Keratinocyte (primary cell): ENCODE measurements around the gene CNOT3. TPM values are rescaled to one million over a fixed set of nuclear protein-coding genes. Genes with fewer than 3 reads are reported as not detected.

Source experiments
- DNase-seq: peaks from one replicate; pipeline ENCODE4 v3.0.0-alpha.2; 2011; ENCODE audit warnings: low read depth, missing footprints, low spot score
- FAIRE-seq: peaks from 2 replicates; lab custom pipeline; 2011; peaks lifted over from hg19 to GRCh38; lab: Jason Lieb, UNC
- H2AFZ ChIP-seq: 2 replicates; pipeline ENCODE4 v1.6.0; 2012; ENCODE audit warnings: low read length, control low read depth, inconsistent platforms; ENCODE audit not compliant: control insufficient read depth
- H3K27ac ChIP-seq: 2 replicates; pipeline ENCODE4 v1.5.1; 2011; ENCODE audit warnings: low read length; ENCODE audit not compliant: control insufficient read depth, insufficient read depth
- H3K27me3 ChIP-seq: 3 replicates; pipeline ENCODE4 v1.6.0; 2011; ENCODE audit warnings: low read length; ENCODE audit not compliant: control insufficient read depth, insufficient read depth; ENCODE audit errors: extremely low read depth
- H3K36me3 ChIP-seq, 2 experiments: 2 replicates in 1 of 2; 3 replicates in 1 of 2; pipeline ENCODE4 v1.5.1; 2011; ENCODE audit warnings: low read length in 2 of 2, mild to moderate bottlenecking in 1 of 2; ENCODE audit not compliant: control insufficient read depth in 2 of 2, insufficient read depth in 2 of 2; ENCODE audit errors: extremely low read depth in 1 of 2
- H3K4me1 ChIP-seq: 3 replicates; pipeline ENCODE4 v1.5.1; 2011; ENCODE audit warnings: low read length; ENCODE audit not compliant: control insufficient read depth, insufficient read depth; ENCODE audit errors: extremely low read depth
- H3K4me2 ChIP-seq: 3 replicates; pipeline ENCODE4 v1.6.0; 2011; ENCODE audit warnings: low read depth, low read length; ENCODE audit not compliant: control insufficient read depth, insufficient read depth; ENCODE audit errors: extremely low read depth
- H3K4me3 ChIP-seq, 3 experiments: fragments of 200-600 bp in 1 of 3; sonication (generic) in 1 of 3; 2 replicates in 2 of 3; 3 replicates in 1 of 3; pipeline ENCODE4 v1.5.1; 2011 to 2016; ENCODE audit warnings: low read length in 3 of 3, mild to moderate bottlenecking in 3 of 3, control low read depth in 2 of 3, inconsistent platforms in 1 of 3, low read depth in 1 of 3, mixed read lengths in 1 of 3, mixed run types in 1 of 3, moderate library complexity in 1 of 3; ENCODE audit not compliant: control insufficient read depth in 2 of 3, insufficient read depth in 2 of 3; ENCODE audit errors: extremely low read depth in 1 of 3
- H3K79me2 ChIP-seq: 2 replicates; pipeline ENCODE4 v1.6.0; 2012; ENCODE audit warnings: low read length; ENCODE audit not compliant: control insufficient read depth, insufficient read depth
- H3K9ac ChIP-seq: 3 replicates; pipeline ENCODE4 v1.6.0; 2011; ENCODE audit warnings: low read length; ENCODE audit not compliant: control insufficient read depth, insufficient read depth; ENCODE audit errors: extremely low read depth
- H3K9me1 ChIP-seq: 3 replicates; pipeline ENCODE4 v1.6.0; 2011; ENCODE audit warnings: low read length; ENCODE audit not compliant: control insufficient read depth, insufficient read depth; ENCODE audit errors: extremely low read depth
- H3K9me3 ChIP-seq: 2 replicates; pipeline ENCODE4 v1.5.1; 2012; ENCODE audit warnings: low read depth, low read length; ENCODE audit not compliant: control insufficient read depth
- H4K20me1 ChIP-seq: 3 replicates; pipeline ENCODE4 v1.6.0; 2011; ENCODE audit warnings: low read length; ENCODE audit not compliant: control insufficient read depth, insufficient read depth; ENCODE audit errors: extremely low read depth
- EZH2 ChIP-seq: IDR thresholded peaks from one replicate; pipeline ENCODE4 v1.6.1; 2012; ENCODE audit warnings: inconsistent platforms, mild to moderate bottlenecking, low read length, moderate library complexity
- dilution Hi-C: fragments of 300-500 bp; cut with MboI; formaldehyde crosslinking; loops from one replicate; pipeline ENCODE4 v1.7.0; 2020; ENCODE audit warnings: low sequenced_read_pairs; ENCODE audit not compliant: extremely low pct_ligation_motif_present
- polyA plus RNA-seq, 5 experiments: library from polyadenylated mRNA; depleted of rRNA in 3 of 5; stranded (reverse) in 3 of 5; stranded (forward) in 1 of 5; unstranded in 1 of 5; fragments of >200 nt; gene quantifications; 1 replicate in 1 of 5; 2 replicates in 3 of 5; 3 replicates in 1 of 5; pipeline versions ENCODE4 v1.2.1 to v1.2.3, GENCODE V29; 2011 to 2012; ENCODE audit warnings: missing spikeins in 2 of 5, low read depth in 1 of 5, low replicate concordance in 1 of 5
- TF ChIP-seq, protein P1 (sequence below), 3 experiments: IDR thresholded peaks in 1 of 3; conservative IDR thresholded peaks in 1 of 3; optimal IDR thresholded peaks in 1 of 3; 2 replicates in 2 of 3; 3 replicates in 1 of 3; pipeline versions ENCODE3 to v1.5.1; 2011; ENCODE audit warnings: low read length in 3 of 3, mild to moderate bottlenecking in 3 of 3, moderate library complexity in 2 of 3, control low read depth in 1 of 3, inconsistent platforms in 1 of 3; ENCODE audit not compliant: insufficient read depth in 2 of 3; ENCODE audit errors: extremely low read depth in 1 of 3

The CNOT3 gene
- polyA plus RNA-seq, 1 donor (not counting 4 experiments of a cell fraction or from before 2014, with no cell fraction given) = 8.6 TPM

DNA sequence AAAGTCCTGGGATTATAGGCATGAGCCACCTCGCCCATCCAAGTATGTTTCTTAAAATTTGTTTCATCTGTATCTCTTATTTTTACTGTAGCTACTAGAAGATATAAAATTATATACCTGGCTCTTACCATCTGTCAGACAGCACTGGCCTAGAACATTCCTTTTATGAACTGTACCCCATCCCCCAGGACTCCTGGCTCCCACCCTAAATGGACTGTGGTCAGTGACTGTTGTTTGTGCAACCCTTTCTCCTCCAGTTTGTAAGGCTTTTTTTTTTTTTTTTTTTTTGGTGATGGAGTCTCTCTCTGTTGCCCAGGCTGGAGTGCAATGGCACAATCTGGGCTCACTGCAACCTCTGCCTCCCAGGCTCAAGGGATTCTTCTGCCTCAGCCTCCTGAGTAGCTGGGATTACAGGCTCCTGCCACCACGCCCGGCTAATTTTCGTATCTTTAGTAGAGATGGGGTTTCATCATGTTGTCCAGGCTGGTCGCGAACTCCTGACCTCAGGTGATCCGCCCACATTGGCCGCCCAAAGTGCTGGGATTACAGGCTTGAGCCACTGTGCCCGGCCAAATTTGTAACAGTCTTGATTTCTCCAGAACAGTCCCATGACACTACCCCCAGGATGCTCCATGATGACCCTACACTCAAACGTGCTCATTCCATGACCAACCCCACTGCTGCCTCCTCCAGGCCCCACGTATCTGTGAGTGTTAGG is 32.4 kb upstream of the CNOT3 start:
- Histone ChIP-seq H3K4me2 (no peak overlapping the region), H3K79me2 (peaks cover 18% of the 10 kb centered on the region), H3K9ac (no peak overlapping the region), H3K9me1 (no peaks in the 10 kb centered on the region), H3K4me3 (no peak overlapping the region), H3K9me3 (no peaks in the 10 kb centered on the region), H3K4me1 (peaks cover 4% of the 10 kb centered on the region), H2AFZ (no peak overlapping the region), H3K27ac (no peak overlapping the region), H4K20me1 (peaks cover 3% of the 10 kb centered on the region), H3K27me3 (no peaks in the 10 kb centered on the region), H3K36me3 (peaks cover 10 to 18% of the 10 kb centered on the region in 2 experiments)
- DNase-seq (no peak), FAIRE-seq (no peak)
- dilution Hi-C loops = no loop called here
- TF ChIP-seq, protein P1, sequence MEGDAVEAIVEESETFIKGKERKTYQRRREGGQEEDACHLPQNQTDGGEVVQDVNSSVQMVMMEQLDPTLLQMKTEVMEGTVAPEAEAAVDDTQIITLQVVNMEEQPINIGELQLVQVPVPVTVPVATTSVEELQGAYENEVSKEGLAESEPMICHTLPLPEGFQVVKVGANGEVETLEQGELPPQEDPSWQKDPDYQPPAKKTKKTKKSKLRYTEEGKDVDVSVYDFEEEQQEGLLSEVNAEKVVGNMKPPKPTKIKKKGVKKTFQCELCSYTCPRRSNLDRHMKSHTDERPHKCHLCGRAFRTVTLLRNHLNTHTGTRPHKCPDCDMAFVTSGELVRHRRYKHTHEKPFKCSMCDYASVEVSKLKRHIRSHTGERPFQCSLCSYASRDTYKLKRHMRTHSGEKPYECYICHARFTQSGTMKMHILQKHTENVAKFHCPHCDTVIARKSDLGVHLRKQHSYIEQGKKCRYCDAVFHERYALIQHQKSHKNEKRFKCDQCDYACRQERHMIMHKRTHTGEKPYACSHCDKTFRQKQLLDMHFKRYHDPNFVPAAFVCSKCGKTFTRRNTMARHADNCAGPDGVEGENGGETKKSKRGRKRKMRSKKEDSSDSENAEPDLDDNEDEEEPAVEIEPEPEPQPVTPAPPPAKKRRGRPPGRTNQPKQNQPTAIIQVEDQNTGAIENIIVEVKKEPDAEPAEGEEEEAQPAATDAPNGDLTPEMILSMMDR (optimal IDR thresholded peaks at IDR 0.05 in 1 of 3, IDR thresholded peaks at IDR 0.05 in 1 of 3, conservative IDR thresholded peaks at IDR 0.05 in 1 of 3; ENCODE audit: extremely low read depth in 1 of 3, insufficient read depth in 2 of 3, low read length in 3 of 3) = no peak
- TF ChIP-seq EZH2 = no peak

DNA sequence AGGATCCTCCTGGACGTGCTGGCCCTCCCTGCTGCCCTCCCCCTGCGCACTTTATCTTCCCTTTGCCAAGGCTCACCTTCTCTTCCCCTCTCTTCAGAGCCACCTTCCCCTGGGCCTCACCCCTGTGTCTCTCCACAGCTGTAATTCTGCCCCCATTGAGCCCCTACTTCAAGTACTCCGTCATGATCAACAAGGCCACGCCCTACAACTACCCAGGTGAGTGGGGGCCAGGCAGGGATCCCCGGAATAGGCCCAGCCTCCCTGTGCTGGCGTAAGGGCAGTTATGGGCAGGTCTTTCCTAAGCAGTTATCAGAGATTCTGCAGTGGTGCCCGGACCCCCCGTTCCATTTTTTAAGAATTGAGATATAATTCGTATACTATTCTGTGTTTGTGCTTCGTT is 31.8 kb upstream of the CNOT3 start:
- TF ChIP-seq EZH2 = no peak
- Histone ChIP-seq H2AFZ (no peak overlapping the region), H3K36me3 (peaks cover 13 to 21% of the 10 kb centered on the region in 2 experiments), H3K79me2 (peaks cover 18% of the 10 kb centered on the region), H3K9ac (no peak overlapping the region), H3K4me2 (no peak overlapping the region), H3K9me1 (no peaks in the 10 kb centered on the region), H3K9me3 (no peaks in the 10 kb centered on the region), H3K27me3 (no peaks in the 10 kb centered on the region), H4K20me1 (peaks cover 3% of the 10 kb centered on the region), H3K4me3 (no peak overlapping the region), H3K4me1 (peaks cover 4% of the 10 kb centered on the region), H3K27ac (no peak overlapping the region)
- FAIRE-seq (no peak), DNase-seq (no peak)
- dilution Hi-C loops = no loop called here
